ENCODE measurements around the gene OSCP1.

Gene OSCP1

GRCh38 chr1:36446271-36446670, 4.0 kb downstream of the OSCP1 start:
- no peak overlapping the region for H3K27ac ChIP-seq (ENCODE audit: low read depth, low read length)
- no peak overlapping the region for H3K4me3 ChIP-seq (ENCODE audit: low read depth, low read length)
- H3K9ac ChIP-seq (ENCODE audit: low read length), result no peak overlapping the region

DNA sequence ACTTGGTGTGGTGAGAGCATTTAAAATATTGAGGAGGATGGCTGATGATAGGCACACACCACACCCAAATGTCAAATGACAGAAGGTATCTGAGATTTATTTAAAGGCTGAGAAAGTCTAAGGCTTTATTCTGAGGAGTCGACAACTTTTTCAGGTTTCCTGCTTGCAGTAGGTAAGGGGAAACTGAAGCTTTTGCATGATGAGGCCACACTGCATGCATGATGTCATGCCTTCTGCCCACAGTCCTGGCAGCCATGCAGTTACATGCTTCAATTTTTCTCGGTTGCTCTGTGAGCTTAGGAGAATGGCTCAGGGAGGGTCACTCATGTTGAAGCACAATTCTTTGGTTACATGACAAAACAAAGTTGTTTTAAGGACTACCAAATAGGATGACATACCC, 7.0 kb downstream of the OSCP1 start:
- Histone ChIP-seq H3K9ac (ENCODE audit: low read length) (no peak overlapping the region), H3K27ac (ENCODE audit: low read depth, low read length) (no peak overlapping the region), H3K27me3 (ENCODE audit: control insufficient read depth, insufficient read depth, low read length) (no peaks in the 10 kb centered on the region), H3K4me3 (ENCODE audit: low read depth, low read length) (no peak overlapping the region), H3K36me3 (ENCODE audit: control insufficient read depth, insufficient read depth, low read length) (no peaks in the 10 kb centered on the region), H3K9me3 (ENCODE audit: control insufficient read depth, insufficient read depth, low read depth, low read length) (no peaks in the 10 kb centered on the region), H3K4me1 (ENCODE audit: control insufficient read depth, insufficient read depth, low read length) (peaks cover 14% of the 10 kb centered on the region)

More at GRCh38 chr1:36446271-36446670, 4.0 kb downstream of the OSCP1 start:
- no peaks in the 10 kb centered on the region for H3K9me3 ChIP-seq (ENCODE audit: control insufficient read depth, insufficient read depth, low read depth, low read length)
- H3K27me3 ChIP-seq (ENCODE audit: control insufficient read depth, insufficient read depth, low read length), result no peaks in the 10 kb centered on the region
- H3K36me3 ChIP-seq (ENCODE audit: control insufficient read depth, insufficient read depth, low read length), result no peaks in the 10 kb centered on the region
- H3K4me1 ChIP-seq (ENCODE audit: control insufficient read depth, insufficient read depth, low read length), result 0 out of 2 replicates have a peak, but pooled peaks cover 3% of the 10 kb centered on the region

- H3K36me3 ChIP-seq (ENCODE audit: control insufficient read depth, insufficient read depth, low read length), result no peaks in the 10 kb centered on the region
- peaks cover 14% of the 10 kb centered on the region for H3K4me1 ChIP-seq (ENCODE audit: control insufficient read depth, insufficient read depth, low read length)
- no peak overlapping the region for H3K4me3 ChIP-seq (ENCODE audit: low read depth, low read length)
- no peak overlapping the region for H3K9ac ChIP-seq (ENCODE audit: low read length)
- H3K27me3 ChIP-seq (ENCODE audit: control insufficient read depth, insufficient read depth, low read length), result no peaks in the 10 kb centered on the region
- H3K27ac ChIP-seq (ENCODE audit: low read depth, low read length), result no peak overlapping the region
- no peaks in the 10 kb centered on the region for H3K9me3 ChIP-seq (ENCODE audit: control insufficient read depth, insufficient read depth, low read depth, low read length)
Measured at GRCh38 chr1:36442337-36442736, 7.9 kb downstream of the OSCP1 start.

DNA sequence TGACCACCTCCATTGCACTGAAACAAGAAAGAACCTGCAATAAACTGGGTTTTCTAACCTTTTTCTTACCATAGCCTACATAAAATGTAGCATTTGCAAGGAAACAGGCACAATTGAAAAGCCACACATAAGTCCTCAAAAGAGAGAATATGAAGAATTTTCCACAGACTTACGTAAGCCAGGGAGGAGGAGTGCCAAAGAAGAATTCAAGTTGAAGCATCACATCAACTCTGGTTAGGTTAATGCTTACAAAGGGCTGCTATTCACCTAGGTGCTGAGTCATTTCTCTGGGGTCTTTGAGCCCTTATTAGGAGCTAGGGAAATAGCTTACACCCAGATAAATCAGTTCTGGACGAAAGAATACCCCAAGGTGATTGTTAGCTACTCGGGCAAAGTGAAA, 9.6 kb downstream of the OSCP1 start:
- Histone ChIP-seq H3K9ac (ENCODE audit: low read length) (peak overlapping the region; percentile 57), H3K27ac (ENCODE audit: low read depth, low read length) (peak overlapping the region; percentile 21; the same call in 1 of the 2 replicates), H3K4me3 (ENCODE audit: low read depth, low read length) (no peak overlapping the region), H3K9me3 (ENCODE audit: control insufficient read depth, insufficient read depth, low read depth, low read length) (no peaks in the 10 kb centered on the region), H3K4me1 (ENCODE audit: control insufficient read depth, insufficient read depth, low read length) (peaks cover 11% of the 10 kb centered on the region), H3K36me3 (ENCODE audit: control insufficient read depth, insufficient read depth, low read length) (no peaks in the 10 kb centered on the region), H3K27me3 (ENCODE audit: control insufficient read depth, insufficient read depth, low read length) (no peaks in the 10 kb centered on the region)

GRCh38 chr1:36440044-36440443, 10.2 kb downstream of the OSCP1 start:
- H3K9me3 ChIP-seq (ENCODE audit: control insufficient read depth, insufficient read depth, low read depth, low read length), result no peaks in the 10 kb centered on the region

GRCh38 chr1:36438715-36439114, 11.5 kb downstream of the OSCP1 start:
- Histone ChIP-seq H3K27ac (ENCODE audit: low read depth, low read length) (no peak overlapping the region), H3K27me3 (ENCODE audit: control insufficient read depth, insufficient read depth, low read length) (no peaks in the 10 kb centered on the region), H3K9ac (ENCODE audit: low read length) (no peak overlapping the region), H3K4me3 (ENCODE audit: low read depth, low read length) (no peak overlapping the region), H3K4me1 (ENCODE audit: control insufficient read depth, insufficient read depth, low read length) (peaks cover 11% of the 10 kb centered on the region), H3K36me3 (ENCODE audit: control insufficient read depth, insufficient read depth, low read length) (no peaks in the 10 kb centered on the region), H3K9me3 (ENCODE audit: control insufficient read depth, insufficient read depth, low read depth, low read length) (no peaks in the 10 kb centered on the region)

More at GRCh38 chr1:36440044-36440443, 10.2 kb downstream of the OSCP1 start:
- Histone ChIP-seq H3K36me3 (ENCODE audit: control insufficient read depth, insufficient read depth, low read length) (no peaks in the 10 kb centered on the region), H3K4me1 (ENCODE audit: control insufficient read depth, insufficient read depth, low read length) (peaks cover 11% of the 10 kb centered on the region), H3K4me3 (ENCODE audit: low read depth, low read length) (no peak overlapping the region), H3K27me3 (ENCODE audit: control insufficient read depth, insufficient read depth, low read length) (no peaks in the 10 kb centered on the region), H3K9ac (ENCODE audit: low read length) (no peak overlapping the region), H3K27ac (ENCODE audit: low read depth, low read length) (no peak overlapping the region)

- Histone ChIP-seq H3K4me3 (ENCODE audit: low read depth, low read length) (no peak overlapping the region), H3K36me3 (ENCODE audit: control insufficient read depth, insufficient read depth, low read length) (no peaks in the 10 kb centered on the region), H3K9ac (ENCODE audit: low read length) (no peak overlapping the region), H3K27me3 (ENCODE audit: control insufficient read depth, insufficient read depth, low read length) (no peaks in the 10 kb centered on the region), H3K27ac (ENCODE audit: low read depth, low read length) (no peak overlapping the region), H3K9me3 (ENCODE audit: control insufficient read depth, insufficient read depth, low read depth, low read length) (no peaks in the 10 kb centered on the region), H3K4me1 (ENCODE audit: control insufficient read depth, insufficient read depth, low read length) (peaks cover 11% of the 10 kb centered on the region)
Measured at GRCh38 chr1:36436821-36437220, 13.4 kb downstream of the OSCP1 start.

GRCh38 chr1:36433102-36433501, 17.1 kb downstream of the OSCP1 start:
- no peak overlapping the region for H3K4me3 ChIP-seq (ENCODE audit: low read depth, low read length)
- H3K4me1 ChIP-seq (ENCODE audit: control insufficient read depth, insufficient read depth, low read length), result no peaks in the 10 kb centered on the region
- no peaks in the 10 kb centered on the region for H3K27me3 ChIP-seq (ENCODE audit: control insufficient read depth, insufficient read depth, low read length)
- no peak overlapping the region for H3K27ac ChIP-seq (ENCODE audit: low read depth, low read length)
- no peaks in the 10 kb centered on the region for H3K9me3 ChIP-seq (ENCODE audit: control insufficient read depth, insufficient read depth, low read depth, low read length)
- H3K9ac ChIP-seq (ENCODE audit: low read length), result no peak overlapping the region
- H3K36me3 ChIP-seq (ENCODE audit: control insufficient read depth, insufficient read depth, low read length), result no peaks in the 10 kb centered on the region

- Histone ChIP-seq H3K4me3 (ENCODE audit: low read depth, low read length) (no peak overlapping the region), H3K27me3 (ENCODE audit: control insufficient read depth, insufficient read depth, low read length) (no peaks in the 10 kb centered on the region), H3K36me3 (ENCODE audit: control insufficient read depth, insufficient read depth, low read length) (no peaks in the 10 kb centered on the region), H3K4me1 (ENCODE audit: control insufficient read depth, insufficient read depth, low read length) (no peaks in the 10 kb centered on the region), H3K9me3 (ENCODE audit: control insufficient read depth, insufficient read depth, low read depth, low read length) (no peaks in the 10 kb centered on the region), H3K9ac (ENCODE audit: low read length) (no peak overlapping the region), H3K27ac (ENCODE audit: low read depth, low read length) (no peak overlapping the region)
Measured at GRCh38 chr1:36432616-36433015, 17.6 kb downstream of the OSCP1 start.

- H3K9ac ChIP-seq (ENCODE audit: low read length), result no peak overlapping the region
Measured at GRCh38 chr1:36425791-36426190, 24.5 kb downstream of the OSCP1 start.

GRCh38 chr1:36421649-36422048, 28.6 kb downstream of the OSCP1 start:
- Histone ChIP-seq H3K27ac (ENCODE audit: low read depth, low read length) (no peak overlapping the region), H3K9me3 (ENCODE audit: control insufficient read depth, insufficient read depth, low read depth, low read length) (no peaks in the 10 kb centered on the region), H3K4me1 (ENCODE audit: control insufficient read depth, insufficient read depth, low read length) (peaks cover 4% of the 10 kb centered on the region; the same call in 1 of the 2 replicates), H3K36me3 (ENCODE audit: control insufficient read depth, insufficient read depth, low read length) (peaks cover 5% of the 10 kb centered on the region; the same call in 1 of the 2 replicates), H3K27me3 (ENCODE audit: control insufficient read depth, insufficient read depth, low read length) (no peaks in the 10 kb centered on the region), H3K9ac (ENCODE audit: low read length) (no peak overlapping the region), H3K4me3 (ENCODE audit: low read depth, low read length) (no peak overlapping the region)

More at GRCh38 chr1:36425791-36426190, 24.5 kb downstream of the OSCP1 start:
- no peaks in the 10 kb centered on the region for H3K4me1 ChIP-seq (ENCODE audit: control insufficient read depth, insufficient read depth, low read length)
- peaks cover 5% of the 10 kb centered on the region; the same call in 1 of the 2 replicates for H3K36me3 ChIP-seq (ENCODE audit: control insufficient read depth, insufficient read depth, low read length)
- no peak overlapping the region for H3K27ac ChIP-seq (ENCODE audit: low read depth, low read length)
- no peaks in the 10 kb centered on the region for H3K9me3 ChIP-seq (ENCODE audit: control insufficient read depth, insufficient read depth, low read depth, low read length)
- no peak overlapping the region for H3K4me3 ChIP-seq (ENCODE audit: low read depth, low read length)
- no peaks in the 10 kb centered on the region for H3K27me3 ChIP-seq (ENCODE audit: control insufficient read depth, insufficient read depth, low read length)
